K562 (cell line): ENCODE measurements around the gene NDUFV2. TPM values are rescaled to one million over a fixed set of nuclear protein-coding genes. Genes with fewer than 3 reads are reported as not detected.

Source experiments
- CREM ChIP-seq: IDR thresholded peaks from 2 replicates; pipeline ENCODE4 v1.6.1; 2014; ENCODE audit warnings: antibody characterized with exemption, low read depth
- DPF2 ChIP-seq: fragments of 450-650 bp; IDR thresholded peaks from 2 replicates; pipeline ENCODE4 v1.6.1; 2016
- polyA plus RNA-seq, 8 experiments: library from polyadenylated mRNA; depleted of rRNA in 4 of 8; stranded (reverse) in 5 of 8; unstranded in 3 of 8; fragments of >200 nt; fragmentation: Nextera tagmentation in 2 of 8; fragmentation: Illumina TruSeq in 1 of 8; extraction: Ambion mirVana in 2 of 8; extraction: Trizol in 1 of 8; gene quantifications; 2 replicates each; pipeline versions ENCODE4 v1.2.1 to v1.2.3, GENCODE V29; 2011 to 2014; ENCODE audit warnings: inconsistent platforms in 1 of 8, missing spikeins in 1 of 8
- total RNA-seq, 7 experiments: library from RNA; depleted of rRNA in 6 of 7; stranded (reverse); fragments of >200 nt in 6 of 7; fragmentation: Illumina TruSeq in 2 of 7; extraction: Trizol in 2 of 7; gene quantifications; 2 replicates each; pipeline versions ENCODE4 v1.2.1 to v1.2.3, GENCODE V29; 2011 to 2021; ENCODE audit warnings: low replicate concordance in 1 of 7
- TF ChIP-seq, protein P1 (sequence below): fragments of 450-650 bp; formaldehyde crosslinking; IDR thresholded peaks from 2 replicates; pipeline ENCODE4 v1.4.0; 2020; ENCODE audit warnings: mild to moderate bottlenecking, mixed read lengths
- TF ChIP-seq, protein P2 (sequence below), 2 experiments: fragments of 450-650 bp; formaldehyde crosslinking in 1 of 2; IDR thresholded peaks; 2 replicates each; pipeline versions ENCODE4 v1.4.0 to v1.6.1; 2014 to 2020; ENCODE audit warnings: mild to moderate bottlenecking in 2 of 2, borderline replicate concordance in 1 of 2, low read depth in 1 of 2

NDUFV2 gene
- total and polyA plus RNA-seq, 9 of the 15 experiments (the other 6 are each of a cell fraction or from before 2014, with no cell fraction given): 213 to 550 (median 384) TPM

DNA sequence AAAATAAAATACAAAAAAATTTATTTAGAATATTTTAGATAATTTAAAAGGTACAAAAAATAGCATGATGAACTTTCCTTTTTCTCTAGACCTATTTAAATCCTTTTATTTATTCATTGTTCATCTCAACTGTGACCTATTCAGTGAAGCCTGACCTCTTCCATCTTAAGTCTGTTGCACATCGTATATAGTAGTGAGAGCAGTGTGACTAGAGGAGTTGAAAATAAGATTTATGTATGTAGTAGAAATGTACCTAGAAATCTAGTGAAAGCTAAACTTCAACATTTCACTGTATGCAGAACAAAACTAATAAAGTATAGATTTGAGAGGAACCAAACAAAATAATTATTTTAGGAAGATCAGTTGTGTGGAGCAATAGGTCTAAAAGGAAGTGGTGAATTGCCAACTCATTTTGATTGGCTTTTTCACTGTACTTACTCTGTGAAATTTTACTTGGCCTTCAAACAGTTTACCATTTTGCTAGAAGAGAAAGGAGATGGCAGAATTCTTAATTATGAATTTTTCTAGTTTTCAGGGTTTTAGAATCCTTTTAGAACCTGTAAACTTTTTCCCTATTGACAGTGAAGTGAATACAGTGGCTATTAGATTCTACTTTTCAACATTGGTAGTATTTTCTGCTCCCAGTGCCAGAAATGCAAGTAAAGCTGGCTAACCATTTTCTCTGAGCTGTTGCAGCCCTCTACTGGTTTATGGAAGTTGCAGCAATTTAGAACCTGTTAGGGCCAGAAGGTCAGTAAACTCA is 45.1 kb downstream of the NDUFV2 start (continued):
- TF ChIP-seq, protein P1, sequence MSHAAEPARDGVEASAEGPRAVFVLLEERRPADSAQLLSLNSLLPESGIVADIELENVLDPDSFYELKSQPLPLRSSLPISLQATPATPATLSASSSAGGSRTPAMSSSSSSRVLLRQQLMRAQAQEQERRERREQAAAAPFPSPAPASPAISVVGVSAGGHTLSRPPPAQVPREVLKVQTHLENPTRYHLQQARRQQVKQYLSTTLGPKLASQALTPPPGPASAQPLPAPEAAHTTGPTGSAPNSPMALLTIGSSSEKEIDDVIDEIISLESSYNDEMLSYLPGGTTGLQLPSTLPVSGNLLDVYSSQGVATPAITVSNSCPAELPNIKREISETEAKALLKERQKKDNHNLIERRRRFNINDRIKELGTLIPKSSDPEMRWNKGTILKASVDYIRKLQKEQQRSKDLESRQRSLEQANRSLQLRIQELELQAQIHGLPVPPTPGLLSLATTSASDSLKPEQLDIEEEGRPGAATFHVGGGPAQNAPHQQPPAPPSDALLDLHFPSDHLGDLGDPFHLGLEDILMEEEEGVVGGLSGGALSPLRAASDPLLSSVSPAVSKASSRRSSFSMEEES (CRISPR knock-in tag): no peak
- TF ChIP-seq, protein P2, sequence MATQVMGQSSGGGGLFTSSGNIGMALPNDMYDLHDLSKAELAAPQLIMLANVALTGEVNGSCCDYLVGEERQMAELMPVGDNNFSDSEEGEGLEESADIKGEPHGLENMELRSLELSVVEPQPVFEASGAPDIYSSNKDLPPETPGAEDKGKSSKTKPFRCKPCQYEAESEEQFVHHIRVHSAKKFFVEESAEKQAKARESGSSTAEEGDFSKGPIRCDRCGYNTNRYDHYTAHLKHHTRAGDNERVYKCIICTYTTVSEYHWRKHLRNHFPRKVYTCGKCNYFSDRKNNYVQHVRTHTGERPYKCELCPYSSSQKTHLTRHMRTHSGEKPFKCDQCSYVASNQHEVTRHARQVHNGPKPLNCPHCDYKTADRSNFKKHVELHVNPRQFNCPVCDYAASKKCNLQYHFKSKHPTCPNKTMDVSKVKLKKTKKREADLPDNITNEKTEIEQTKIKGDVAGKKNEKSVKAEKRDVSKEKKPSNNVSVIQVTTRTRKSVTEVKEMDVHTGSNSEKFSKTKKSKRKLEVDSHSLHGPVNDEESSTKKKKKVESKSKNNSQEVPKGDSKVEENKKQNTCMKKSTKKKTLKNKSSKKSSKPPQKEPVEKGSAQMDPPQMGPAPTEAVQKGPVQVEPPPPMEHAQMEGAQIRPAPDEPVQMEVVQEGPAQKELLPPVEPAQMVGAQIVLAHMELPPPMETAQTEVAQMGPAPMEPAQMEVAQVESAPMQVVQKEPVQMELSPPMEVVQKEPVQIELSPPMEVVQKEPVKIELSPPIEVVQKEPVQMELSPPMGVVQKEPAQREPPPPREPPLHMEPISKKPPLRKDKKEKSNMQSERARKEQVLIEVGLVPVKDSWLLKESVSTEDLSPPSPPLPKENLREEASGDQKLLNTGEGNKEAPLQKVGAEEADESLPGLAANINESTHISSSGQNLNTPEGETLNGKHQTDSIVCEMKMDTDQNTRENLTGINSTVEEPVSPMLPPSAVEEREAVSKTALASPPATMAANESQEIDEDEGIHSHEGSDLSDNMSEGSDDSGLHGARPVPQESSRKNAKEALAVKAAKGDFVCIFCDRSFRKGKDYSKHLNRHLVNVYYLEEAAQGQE (IDR thresholded peaks at IDR 0.05; ENCODE audit: borderline replicate concordance): peak; percentile 85
- TF ChIP-seq, protein P2 (CRISPR knock-in tag; IDR thresholded peaks at IDR 0.05; ENCODE audit: low read depth): no peak
- TF ChIP-seq DPF2 (peak; percentile 42; the same call in 1 of the 2 replicates), CREM (no peak)
